ENCODE measurements around the gene CNTNAP2. TPM values are rescaled to one million over a fixed set of nuclear protein-coding genes. Genes with fewer than 3 reads are reported as not detected.

Gene CNTNAP2
- total and polyA plus RNA-seq, 8 donors = 0.09 to 1.1 (median 0.38) TPM

- Histone ChIP-seq H3K27me3 (no peaks in the 10 kb centered on the region), H3K27ac (no peak overlapping the region), H3K4me3 (no peak overlapping the region), H3K4me1 (no peaks in the 10 kb centered on the region), H3K36me3 (no peaks in the 10 kb centered on the region), H3K9me3 (no peaks in the 10 kb centered on the region)
- WGBS, 2 donors = 61 to 65% methylated on average over 7 of the region's 7 CpGs
- TF ChIP-seq CTCF (IDR thresholded peaks at IDR 0.05) = no peak
- ATAC-seq (no peak), DNase-seq (no peak), FAIRE-seq (no peak)
- intact Hi-C loops (cut with DNase I) = no loop called here
These were observed 675.0 kb downstream of the CNTNAP2 start for GRCh38 chr7:146791344-146792285.

- WGBS, 2 donors = 97 to 98% methylated on average over 1 of the region's 1 CpG
- ATAC-seq (no peak), DNase-seq (no peak), FAIRE-seq (no peak)
- H3K27me3 ChIP-seq = no peaks in the 10 kb centered on the region
- H3K9me3 ChIP-seq = no peaks in the 10 kb centered on the region
- H3K36me3 ChIP-seq = no peaks in the 10 kb centered on the region
- intact Hi-C loops (cut with DNase I) = no loop called here
- no peak for TF ChIP-seq CTCF (IDR thresholded peaks at IDR 0.05)
- H3K4me1 ChIP-seq = no peaks in the 10 kb centered on the region
- H3K27ac ChIP-seq = no peak overlapping the region
- H3K4me3 ChIP-seq = no peak overlapping the region
These were observed 688.0 kb downstream of the CNTNAP2 start for GRCh38 chr7:146804620-146805019.

GRCh38 chr7:146805082-146805481 lies 688.5 kb downstream of the CNTNAP2 start:
- DNase-seq (no peak), ATAC-seq (no peak)

GRCh38 chr7:146826329-146826728 lies 709.7 kb downstream of the CNTNAP2 start:
- H3K27me3 ChIP-seq = no peaks in the 10 kb centered on the region
- WGBS, 2 donors = 66 to 82% methylated on average over 2 of the region's 2 CpGs
- no peak for TF ChIP-seq CTCF (IDR thresholded peaks at IDR 0.05)
- DNase-seq = no peak
- H3K4me1 ChIP-seq = peaks cover 0 to 11% (median 0%) of the 10 kb centered on the region in 3 donors
- intact Hi-C loops (cut with DNase I) = no loop called here
- no peak overlapping the region for H3K4me3 ChIP-seq
- ATAC-seq = no peak
- no peaks in the 10 kb centered on the region for H3K36me3 ChIP-seq
- no peak for FAIRE-seq
- H3K9me3 ChIP-seq = no peaks in the 10 kb centered on the region
- no peak overlapping the region for H3K27ac ChIP-seq

More at GRCh38 chr7:146805082-146805481, 688.5 kb downstream of the CNTNAP2 start:
- no peak for FAIRE-seq
- Histone ChIP-seq H3K4me1 (no peaks in the 10 kb centered on the region), H3K27me3 (no peaks in the 10 kb centered on the region), H3K36me3 (no peaks in the 10 kb centered on the region), H3K9me3 (no peaks in the 10 kb centered on the region), H3K4me3 (no peak overlapping the region), H3K27ac (no peak overlapping the region)
- TF ChIP-seq CTCF (IDR thresholded peaks at IDR 0.05) = no peak
- 87 to 93% methylated on average over 1 of the region's 1 CpG for WGBS, 2 donors
- intact Hi-C loops (cut with DNase I) = no loop called here

GRCh38 chr7:146830686-146831085 lies 714.1 kb downstream of the CNTNAP2 start:
- H3K36me3 ChIP-seq = no peaks in the 10 kb centered on the region
- H3K4me3 ChIP-seq = no peak overlapping the region
- ATAC-seq (no peak), FAIRE-seq (no peak), DNase-seq (no peak)
- 85 to 89% methylated on average over 3 of the region's 3 CpGs for WGBS, 2 donors
- no peaks in the 10 kb centered on the region for H3K27me3 ChIP-seq
- peaks cover 0 to 6% (median 0%) of the 10 kb centered on the region in 3 donors for H3K4me1 ChIP-seq
- no peak overlapping the region for H3K27ac ChIP-seq
- intact Hi-C loops (cut with DNase I) = no loop called here
- TF ChIP-seq CTCF (IDR thresholded peaks at IDR 0.05) = no peak
- no peaks in the 10 kb centered on the region for H3K9me3 ChIP-seq
